GM21576 (cell line): ENCODE measurements around the gene AGAP1.

Source experiments
- ATAC-seq: cut with Tn5 transposase; IDR thresholded peaks from one replicate; pipeline ENCODE4 v1.9.1; 2021; ENCODE audit warnings: mild to moderate bottlenecking, moderate library complexity; ENCODE audit not compliant: unreplicated experiment

AGAP1 gene

DNA sequence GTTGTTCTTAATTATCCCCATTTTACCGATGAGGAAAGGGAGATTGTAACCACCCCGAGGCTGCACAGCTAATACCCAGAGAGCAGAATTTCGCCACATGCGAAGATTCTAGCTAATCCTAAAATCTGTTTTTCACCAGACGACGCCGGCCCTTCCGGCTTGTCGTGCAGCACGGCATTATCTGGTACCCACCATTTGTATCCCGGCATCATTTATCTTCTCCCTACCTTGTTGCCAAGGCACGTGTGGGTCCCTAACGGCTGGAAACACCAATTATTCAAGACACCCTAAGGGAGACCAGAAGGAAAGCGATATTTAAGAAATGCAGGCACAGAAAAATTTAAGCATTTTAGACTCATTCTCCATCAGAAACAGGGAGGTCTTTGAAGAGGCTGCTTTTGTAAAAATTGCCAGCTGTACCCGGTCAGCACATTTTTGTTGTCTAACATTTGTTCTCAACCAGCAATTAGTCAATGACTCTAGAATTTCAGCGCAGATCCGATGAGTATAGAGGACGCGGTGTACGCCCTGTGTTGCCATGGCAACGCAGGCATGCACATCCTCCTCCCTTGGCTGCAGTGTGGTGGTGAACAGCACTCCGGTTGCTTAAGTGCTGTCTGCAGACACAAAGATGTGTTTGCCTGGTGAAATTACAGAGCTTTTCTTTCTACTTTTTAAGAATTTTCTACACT, 111.6 kb downstream of the AGAP1 start:
- no peak for ATAC-seq

DNA sequence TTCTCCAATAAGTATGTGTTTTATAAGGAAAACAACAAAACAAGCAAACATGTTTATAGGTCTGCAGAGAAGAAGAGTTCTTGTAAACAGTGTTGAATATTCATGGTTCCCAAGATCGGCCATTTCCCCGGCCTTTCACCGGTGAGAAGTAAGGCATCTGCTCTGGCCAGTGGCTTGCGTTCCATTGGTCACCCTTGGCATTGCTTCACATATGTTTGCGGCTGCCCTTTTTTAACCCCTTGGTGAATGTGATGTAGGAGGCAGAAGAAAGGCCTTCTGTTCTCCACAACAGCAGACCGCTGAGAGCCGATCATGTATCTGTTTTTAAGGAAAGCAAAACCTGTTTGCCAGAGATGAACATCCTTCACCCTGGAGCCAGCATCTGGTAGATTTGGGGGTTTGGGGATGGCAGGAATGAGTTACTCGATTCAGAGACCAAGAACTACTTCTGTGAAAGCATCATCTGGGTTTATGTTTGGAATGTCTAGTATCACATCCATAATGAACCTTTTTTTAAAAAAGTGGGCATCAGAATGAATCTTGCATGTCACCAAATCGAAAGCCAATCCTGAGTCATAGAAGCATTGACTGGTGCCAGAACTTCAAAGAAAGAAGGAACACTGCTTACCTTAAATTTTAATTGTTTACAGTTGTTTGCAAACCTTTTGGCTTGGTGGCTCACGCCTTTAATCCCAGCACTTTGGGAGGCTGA, 112.3 kb downstream of the AGAP1 start:
- no peak for ATAC-seq

DNA sequence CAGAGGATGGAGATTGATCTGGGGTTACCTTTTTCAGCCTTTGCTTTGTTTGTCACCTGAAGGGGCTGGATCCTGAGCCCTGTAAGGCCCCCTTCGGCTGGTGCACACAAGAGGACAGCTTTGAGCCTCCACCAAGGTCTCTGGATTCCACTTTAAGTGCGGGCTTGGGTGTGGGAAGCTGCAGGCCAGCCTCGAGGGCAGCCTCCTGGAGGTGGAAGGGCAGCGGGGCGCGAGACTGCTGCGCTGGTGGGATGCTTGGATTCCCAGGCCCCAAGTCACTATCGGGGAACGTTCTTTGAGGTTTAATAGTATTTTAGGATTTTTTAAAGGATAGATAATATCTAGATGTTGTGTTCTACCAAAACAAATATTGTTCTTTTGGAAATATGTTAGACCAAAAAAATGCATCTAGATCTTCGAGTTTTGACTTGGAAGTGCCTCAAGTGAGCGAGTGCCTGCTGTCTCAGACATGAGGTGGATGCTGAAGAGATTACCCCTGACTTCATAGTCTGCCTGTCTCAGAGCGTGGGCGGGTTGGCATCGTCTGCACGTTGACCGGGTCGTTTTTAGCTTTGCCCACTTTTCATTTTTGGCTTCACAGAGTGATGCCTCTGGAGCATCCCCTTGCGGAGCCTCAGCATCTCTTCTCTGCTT, 113.8 kb downstream of the AGAP1 start:
- no peak for ATAC-seq

DNA sequence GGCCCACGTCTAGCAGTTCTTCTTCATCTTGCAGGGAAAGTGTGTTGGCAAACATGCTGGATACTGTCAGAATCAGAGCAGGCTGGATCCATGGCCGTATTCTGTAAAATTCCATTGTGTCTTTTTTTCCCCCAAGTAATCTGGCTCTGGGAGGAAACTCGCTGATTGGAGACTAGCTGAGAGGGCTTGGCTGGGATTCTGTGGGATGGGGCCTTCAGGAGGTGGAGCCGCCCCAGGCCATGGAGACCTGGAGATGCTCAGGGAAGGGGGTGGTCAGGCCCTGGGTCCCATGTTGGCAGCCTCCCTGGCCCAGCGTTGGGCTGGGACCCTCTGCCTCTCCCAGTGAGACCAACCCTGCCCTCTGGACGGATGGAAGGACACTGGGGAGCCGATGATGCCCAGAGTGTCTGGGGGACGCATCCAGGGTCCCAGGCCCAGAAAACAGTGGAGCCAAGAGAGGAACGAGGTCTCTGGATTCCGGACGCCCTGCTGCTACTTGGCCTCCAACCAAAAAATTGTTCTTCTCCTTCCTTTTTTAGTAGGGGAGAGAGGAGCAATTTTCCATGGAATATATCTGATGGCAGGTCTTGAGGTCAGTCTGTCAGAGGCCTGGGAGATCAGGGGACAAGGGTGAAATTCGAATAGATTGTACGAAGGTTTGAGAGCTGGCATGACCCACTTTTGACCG, 114.5 kb downstream of the AGAP1 start:
- no peak for ATAC-seq

DNA sequence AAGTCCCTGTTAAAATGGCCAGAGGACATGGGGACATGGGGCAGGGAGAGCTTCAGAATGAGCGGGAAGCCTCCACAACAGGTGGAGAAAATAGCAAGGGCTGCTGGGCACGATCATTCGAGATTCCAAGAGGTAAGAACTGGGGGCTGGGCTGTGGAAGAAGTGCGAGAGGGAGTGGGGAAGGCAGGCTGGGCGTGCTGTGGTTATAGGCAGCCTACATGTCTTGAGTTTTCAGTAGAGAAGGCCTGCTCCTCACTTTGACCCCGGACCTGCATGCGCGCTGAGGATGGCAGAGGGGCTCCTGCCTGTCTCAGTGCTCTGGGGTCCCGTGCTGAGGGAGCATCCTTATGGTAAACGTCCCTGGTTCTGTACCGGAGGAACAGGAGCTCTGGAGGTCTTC, 115.5 kb downstream of the AGAP1 start:
- no peak for ATAC-seq

DNA sequence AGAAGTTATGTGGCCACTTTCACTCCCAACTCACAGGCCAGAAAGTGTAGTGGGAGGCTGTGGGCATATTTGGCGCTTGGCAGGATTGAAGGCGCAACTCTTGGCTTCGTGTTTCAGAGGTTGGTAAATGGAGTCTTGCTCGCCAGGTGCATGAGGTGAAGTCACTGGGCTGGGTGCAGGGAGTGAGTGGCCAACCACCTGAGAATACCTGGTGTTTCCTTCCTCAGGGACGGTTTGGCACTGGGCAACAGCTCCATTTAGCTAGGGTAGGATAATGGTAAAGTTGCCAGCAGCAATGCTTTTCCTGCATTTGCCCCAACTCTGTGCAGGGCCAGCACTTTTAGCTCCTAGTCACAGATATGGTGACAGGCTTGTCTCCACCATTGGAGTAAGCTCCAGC, 115.9 kb downstream of the AGAP1 start:
- ATAC-seq, result no peak

DNA sequence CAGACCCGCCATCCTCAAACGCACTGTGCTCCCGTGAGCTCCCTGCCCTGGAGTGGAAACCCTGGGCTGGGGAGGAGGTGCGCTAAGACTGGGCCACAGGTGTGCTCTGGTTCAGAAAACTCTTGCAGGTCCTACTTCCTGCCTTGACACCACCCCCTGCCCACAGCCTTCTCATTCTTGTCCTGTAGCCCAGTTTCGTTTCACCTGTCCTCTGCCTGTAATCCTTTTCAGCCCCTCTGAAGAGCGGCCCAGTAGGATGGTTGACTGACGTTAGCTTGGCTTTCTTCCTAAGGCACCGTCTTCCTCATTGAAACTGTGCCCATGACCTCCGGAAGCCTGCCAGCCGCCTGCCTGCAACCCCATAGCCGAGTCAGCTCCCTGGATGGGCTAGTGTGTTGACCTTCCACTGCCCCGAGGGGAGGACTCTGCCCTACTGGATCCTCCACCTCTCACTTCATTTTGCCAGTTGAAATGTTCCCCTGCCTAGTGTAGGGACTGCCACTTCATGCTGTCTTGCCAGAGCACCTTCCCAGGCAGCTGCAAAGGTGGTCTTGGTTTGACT, 116.9 kb downstream of the AGAP1 start:
- no peak for ATAC-seq

DNA sequence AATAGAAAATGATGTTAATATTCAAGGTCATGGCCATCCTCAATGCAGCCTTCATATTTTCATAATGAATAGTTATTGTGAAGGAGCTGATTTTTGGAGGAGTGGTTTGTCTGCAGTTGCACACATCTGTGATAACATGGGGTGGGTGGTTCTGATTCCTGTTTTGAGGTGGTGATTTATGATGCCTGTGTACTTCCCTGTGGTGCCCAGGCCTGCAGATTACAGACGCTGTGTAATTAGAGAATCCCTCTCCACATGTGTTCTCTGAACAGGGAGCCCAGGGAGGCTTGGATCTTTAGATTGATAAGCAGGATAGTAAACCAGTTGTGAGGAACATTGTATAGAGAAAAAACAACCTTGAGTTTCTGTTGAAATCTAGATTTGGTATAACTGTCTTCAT, 117.5 kb downstream of the AGAP1 start:
- no peak for ATAC-seq

DNA sequence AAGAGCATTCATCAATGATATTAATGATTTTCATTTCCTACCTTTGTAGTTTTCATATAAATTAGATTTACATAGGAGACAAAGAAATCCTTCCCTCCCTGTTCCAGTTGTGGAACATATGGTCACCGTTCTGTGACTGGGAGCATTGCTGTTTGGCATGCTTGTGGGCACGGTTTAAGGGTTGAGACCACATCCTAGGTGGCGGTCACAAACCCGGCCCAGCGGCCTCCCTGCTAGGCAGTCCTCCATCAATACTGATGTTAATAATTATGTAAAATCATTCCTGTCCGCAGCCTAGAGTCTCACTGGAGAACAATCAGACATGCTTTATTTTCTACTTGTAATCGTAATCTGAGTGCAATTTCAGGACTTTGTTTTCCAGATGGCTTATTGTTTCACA, 117.9 kb downstream of the AGAP1 start:
- no peak for ATAC-seq

DNA sequence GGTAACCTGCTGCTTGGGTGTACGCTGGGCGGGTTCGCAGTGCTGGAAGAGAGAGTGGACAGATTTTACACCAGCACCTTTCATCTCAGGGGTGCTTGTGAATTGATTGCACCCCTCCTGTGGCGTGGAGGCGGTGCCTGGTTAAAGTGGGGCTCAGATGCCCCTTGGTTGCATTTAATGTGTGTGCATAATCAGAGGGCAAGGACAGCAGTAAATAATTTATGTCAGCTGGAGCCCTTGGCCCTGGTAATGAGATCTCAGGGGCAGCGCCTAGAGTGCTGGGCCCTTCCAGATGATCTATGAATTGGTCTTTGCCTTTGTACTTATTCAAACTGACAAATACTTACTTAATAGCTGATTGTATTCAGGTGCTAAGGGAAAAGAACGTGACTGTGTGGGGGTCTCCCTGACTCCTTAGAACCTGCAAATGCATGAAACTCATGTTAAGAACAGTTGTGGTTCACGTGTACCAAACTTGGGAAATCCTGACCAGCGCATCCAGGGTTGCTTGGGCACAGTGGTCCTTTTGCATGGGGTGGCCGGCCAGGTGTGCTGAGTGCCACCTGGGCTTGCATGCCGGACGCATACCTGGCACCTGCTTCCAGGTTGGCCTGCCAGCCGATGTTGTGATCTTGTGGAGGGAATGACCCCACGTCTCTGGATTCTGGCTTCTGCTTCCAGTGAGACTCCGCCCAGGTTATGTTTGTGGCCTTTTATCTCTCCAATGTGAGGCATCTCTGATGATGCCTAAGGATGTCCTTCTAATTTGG, 118.5 kb downstream of the AGAP1 start:
- no peak for ATAC-seq

DNA sequence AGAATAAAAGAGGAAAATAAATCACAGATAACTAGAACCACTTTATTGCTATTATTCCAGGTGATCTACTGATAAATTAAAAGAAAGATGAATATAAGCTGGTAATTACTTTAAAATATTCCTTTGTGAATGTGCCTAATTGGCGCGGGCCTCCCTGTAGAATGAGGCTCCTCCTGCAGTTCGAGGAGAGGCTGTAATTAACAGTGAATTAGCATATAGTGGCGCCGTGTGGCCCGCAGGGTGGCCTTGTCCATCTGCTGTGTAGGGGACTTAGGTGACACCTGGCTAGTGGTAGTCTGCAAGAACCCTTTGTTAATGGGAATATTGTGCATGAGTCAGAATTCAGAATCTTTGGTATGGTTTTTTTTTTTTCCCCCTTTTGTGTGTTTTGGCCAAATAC, 119.8 kb downstream of the AGAP1 start:
- no peak for ATAC-seq

DNA sequence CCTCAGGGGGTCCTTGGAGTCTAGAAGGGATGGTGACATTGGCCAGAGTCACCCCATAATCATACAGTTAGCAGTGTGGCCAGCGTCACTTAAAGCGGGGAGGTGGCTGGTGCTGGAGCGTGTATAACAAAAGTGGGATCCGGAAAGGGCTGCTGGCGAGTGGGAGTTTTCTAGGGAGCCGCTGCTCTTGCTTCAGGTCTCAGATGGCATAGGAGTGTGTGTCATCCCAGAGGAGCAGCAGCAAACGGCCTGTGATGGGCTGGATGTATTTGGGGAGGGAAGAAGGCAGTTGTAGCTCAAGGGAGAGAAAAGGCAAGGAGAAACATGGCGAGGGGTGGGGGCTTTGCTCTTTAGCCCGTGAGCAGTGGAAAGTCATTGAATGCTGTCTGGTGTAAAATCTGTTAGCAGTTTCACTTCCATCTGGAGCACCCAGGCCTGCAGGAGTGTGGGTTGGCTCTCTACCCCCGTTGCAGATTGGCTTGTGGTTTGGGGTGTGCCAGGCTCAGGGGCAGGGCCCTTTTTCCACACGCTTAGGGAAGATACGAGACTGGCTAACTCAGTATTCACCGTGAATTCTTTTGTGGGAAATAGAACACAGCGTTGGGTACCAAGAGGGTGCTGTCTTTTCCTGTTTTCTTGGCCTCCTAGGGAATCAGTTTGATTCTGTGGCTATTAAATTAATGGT, 120.5 kb downstream of the AGAP1 start:
- no peak for ATAC-seq

DNA sequence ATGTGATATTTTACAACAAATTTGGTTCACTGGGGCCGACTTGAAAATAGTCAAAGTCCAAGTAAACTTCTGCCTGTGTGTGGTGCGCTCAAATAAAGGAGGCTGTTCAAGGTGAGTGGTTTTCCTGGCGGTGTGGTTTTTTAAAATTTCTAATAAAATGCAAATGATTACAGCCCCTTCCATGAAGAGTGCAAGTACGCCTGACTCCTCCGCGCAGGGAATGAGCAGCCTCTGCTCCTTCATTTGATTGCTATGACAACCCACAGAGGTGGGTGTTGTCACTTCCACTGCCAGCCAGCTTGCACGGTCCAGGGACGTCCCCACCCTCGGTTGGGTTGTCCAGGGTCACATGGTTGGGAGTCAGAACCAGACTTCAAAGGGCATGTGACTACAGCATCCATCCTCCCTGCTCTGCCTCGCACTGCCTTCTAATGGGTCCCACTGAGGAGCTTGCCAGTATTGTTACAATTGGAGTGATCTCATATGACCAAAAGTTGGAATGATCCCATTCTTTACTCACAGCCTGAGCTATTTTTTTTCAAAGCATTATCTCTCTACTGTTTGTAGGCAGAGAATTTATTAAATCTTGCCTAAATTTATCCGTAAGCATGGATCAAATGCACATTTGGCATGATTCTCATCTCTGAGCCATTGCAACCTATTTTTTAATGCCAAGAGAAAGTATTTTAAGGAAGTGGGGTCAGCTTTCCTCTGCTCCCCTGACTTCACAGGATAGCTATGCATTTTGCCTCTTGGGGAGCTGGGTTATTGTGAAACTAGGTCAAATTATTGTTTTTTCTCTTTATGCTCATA, 121.3 kb downstream of the AGAP1 start:
- no peak for ATAC-seq

DNA sequence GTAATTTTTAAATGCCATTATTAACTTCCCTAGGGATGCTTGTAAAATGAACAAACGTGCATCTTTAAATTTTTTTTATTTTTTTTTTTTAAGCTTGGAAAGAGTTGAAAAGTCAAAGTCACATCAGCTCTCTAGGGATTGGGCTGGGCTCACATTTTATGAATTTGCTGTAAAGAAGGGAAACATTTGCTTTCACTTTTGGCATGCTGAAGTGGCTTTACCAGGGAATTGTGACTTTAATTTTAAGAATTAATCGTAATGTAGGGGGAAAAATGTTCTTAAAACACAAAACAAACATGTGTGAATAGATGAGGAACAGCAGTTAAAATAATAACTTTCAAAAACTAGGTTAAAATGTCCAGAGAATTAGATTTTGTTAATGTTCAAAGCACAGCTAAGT, 123.0 kb downstream of the AGAP1 start:
- no peak for ATAC-seq

DNA sequence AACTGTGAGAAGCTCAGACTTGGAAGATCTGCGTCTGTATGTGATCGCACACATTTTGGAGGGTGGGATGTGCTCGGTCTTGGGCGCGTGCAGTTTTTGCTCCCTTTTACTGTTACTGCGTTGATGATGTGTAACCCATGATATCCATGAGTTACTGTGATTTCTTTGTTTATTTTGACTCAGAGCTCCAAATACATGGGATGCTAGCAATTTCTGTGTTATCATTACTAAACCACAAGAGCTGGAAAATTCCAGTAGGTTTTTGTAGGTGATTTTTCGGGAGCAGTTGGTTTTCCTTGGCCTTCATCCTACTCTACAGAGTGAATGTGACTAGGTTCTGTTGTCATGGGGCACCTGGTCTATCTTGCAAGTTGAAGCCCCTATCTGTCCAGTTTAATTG, 124.2 kb downstream of the AGAP1 start:
- ATAC-seq, result no peak

DNA sequence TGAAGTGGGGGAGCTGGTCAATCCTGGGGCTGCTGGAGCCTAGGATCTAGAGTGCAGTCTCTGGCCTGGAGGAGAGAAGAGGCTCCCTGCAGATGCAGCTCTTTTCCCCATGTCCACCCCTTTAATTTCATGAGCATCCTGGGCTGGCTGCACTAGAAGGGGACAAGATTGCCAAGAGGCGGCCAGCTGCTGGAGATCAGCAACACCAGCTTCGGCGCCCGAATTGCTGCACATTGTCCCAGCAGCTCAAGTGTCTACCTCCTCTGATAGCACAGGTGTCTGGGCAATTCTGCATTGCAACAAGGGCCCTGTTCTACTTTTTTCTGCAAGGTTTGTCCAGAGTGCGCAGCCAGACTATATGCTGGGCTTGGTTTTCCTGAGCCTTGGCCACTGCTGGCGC, 125.7 kb downstream of the AGAP1 start:
- ATAC-seq, result no peak

DNA sequence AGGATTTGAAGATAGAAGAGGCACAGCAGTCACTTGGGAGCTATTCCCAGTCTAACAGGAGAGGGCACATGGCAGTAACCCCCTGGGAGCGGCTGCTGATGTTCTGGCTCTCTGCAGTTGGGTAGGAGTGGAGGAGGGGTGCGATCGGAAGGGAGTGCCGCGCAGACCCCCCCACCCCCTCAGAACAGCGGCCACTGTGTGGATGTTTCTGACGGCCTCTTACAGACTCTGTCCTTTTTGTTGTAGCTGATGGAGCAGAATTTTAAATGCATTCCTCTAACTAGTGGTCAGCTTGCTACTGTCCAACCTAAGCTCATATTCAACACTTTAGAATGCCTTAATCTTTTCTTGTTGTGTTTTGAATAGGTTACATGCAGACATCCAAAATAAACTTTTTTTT, 127.9 kb downstream of the AGAP1 start:
- no peak for ATAC-seq

DNA sequence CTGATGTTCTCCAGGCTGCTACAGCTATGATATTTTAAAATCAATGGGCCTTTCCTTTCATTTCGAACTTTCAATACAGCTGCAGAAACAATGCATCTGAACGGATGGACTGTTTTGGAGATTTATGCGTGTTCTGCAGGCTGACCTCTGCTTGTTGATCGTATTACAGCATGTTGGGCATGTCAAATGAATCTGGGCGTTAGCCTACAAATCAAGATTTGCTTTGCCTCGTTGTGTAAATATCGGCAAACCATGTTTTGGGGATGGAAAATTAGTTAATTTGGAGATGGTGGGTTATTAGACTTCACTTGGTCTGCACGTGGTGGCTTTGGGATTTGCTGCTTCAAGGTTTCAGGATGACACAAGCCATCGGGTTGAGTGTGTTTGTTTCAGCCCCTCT, 129.3 kb downstream of the AGAP1 start:
- no peak for ATAC-seq

DNA sequence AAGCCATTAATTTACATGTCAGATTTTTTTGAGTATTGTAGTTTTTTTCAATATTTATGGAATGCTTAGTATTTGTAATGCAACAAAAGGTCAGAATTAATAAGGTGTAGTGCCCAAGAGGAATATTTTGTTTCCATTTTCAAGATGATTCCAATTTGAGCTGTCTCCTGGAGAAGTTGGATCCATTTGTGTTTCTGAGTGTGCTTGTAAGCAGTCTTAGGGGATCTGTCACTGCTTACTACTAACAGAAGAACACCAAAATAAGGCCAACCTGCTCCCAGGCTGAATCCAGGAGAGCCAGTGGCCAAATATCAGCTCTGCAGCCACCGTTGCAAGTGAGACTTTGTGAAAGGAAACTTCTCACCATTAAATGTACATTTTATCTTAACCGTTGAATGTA, 129.9 kb downstream of the AGAP1 start:
- no peak for ATAC-seq
